Measurements from ENCODE around the gene TPD52L2.
A peak's percentile ranks its signal among the peaks of the same experiment; 100 is the strongest.

Gene TPD52L2

DNA sequence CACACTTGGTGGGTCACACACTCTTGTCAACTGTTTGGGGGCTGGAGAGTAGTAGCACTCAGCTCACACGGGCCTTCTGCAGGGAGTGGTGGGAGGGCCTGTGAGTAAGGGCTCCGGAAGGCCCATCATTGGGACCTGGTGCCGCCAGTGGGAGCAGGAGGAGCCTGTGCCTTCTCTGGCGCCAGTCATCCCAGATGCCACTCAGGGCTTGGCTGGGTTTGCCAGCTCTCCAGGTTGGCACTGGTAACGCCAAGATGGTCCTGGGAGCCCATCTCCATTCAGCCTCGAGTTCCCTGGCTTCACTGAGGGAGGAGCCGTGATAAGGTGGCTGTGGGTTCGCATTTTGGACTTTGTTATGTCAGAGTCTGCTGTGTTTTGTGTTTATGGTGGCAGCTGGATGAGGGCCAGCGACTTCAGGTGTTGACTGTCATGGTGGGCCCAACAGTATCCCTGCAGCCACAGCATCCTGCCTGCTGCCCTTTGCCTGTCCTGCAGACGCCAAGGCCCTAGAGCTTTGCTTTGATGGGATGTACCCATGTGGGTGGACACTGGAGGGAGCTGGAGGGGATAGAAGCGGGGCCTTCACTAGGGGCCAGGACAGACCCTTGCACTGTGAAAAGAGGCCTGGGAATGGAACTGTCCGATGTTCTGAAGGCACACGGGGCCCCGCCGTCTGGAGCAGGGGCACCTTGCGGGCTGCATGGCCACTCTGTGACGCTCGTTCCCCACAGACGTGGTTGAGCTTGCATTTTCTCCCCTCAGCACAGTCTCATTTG is 16.6 kb downstream of the TPD52L2 start:
- DNase-seq, result no peak

DNA sequence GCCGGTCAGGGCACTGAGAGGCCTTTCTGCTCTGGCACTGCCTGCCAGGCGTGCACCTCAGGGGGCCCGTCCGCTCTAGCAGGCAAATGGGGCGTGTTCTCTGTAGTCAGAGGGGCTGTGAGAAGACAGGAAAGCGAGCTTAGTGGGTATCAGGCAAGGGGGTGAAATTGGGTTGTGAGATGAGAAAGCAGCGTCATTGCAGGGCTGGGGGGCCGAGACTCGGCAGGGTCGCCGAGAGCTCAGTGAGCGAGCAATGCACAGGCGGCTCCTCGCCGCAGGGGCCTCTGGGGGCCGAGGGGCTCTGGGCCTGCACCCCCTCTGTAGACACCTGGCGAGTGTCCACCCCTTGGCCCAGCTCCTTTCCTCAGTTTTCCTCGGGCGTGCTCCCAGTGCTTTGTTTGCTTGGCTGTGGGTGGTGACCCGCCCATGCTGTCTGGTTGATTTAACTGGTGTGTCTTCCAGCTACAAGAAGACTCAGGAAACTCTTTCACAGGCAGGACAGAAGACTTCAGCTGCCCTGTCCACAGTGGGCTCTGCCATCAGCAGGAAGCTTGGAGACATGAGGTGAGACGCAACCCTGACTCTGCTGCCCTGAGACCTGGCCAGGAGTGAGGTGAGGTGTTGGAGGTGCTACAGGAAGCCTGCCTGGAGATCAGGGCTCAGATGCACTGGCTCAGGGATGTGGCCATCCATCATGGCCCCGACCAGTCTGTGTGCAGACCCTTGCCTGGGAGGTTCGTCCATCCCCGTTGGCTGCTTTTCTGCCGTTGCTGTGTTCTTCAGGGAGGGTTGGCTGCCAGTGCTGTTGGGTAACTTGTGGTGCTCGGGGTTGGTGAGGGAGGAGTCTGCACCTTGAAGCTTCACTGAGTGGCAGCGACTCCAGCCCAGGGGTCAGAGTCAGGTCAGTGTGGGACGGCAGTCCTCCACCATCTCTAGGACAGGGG is 17.5 kb downstream of the TPD52L2 start:
- DNase-seq, result no peak

DNA sequence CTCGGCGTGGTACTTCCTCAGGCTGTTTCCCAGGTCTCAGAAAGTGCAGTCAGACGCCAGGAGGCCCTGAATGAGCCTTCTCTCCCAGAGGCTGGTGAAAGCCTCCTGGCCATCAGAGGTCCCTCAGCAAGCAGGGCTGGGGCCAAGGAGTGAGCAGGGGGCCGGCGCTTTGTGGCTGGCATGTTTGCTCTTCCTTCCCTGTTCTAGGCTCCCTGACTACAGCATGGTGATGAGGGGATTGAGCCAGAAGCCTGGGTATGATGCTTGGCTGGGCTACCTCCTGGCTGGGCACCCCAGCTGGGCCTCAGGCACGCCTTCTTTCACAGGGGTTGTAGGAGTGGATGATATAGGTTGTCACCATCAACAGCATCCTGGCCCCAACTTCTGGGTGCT is 18.1 kb downstream of the TPD52L2 start:
- no peak for DNase-seq

GRCh38 chr20:63884506-63885263 is 19.6 kb downstream of the TPD52L2 start:
- no peak for DNase-seq

- DNase-seq, result no peak
Observed at GRCh38 chr20:63885264-63886053, 20.4 kb downstream of the TPD52L2 start.

DNA sequence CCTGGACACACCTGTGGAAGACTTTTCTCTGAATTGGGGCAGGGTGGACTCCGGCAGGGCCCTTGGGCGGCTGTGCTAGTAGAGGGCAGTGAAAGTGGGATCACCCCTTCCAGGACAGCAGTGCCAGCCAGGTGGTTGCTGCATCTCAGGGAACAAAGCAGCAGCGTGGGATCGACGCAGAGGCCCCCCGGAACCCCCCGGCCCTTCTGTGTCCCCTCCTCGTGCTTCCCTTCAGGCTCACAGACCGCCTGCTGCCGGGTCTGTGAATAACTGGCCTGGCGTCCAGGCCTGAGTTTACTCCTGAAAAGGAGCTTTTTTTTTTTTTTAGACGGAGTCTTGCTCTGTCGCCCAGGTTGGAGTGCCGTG is 21.0 kb downstream of the TPD52L2 start:
- DNase-seq, result no peak

DNA sequence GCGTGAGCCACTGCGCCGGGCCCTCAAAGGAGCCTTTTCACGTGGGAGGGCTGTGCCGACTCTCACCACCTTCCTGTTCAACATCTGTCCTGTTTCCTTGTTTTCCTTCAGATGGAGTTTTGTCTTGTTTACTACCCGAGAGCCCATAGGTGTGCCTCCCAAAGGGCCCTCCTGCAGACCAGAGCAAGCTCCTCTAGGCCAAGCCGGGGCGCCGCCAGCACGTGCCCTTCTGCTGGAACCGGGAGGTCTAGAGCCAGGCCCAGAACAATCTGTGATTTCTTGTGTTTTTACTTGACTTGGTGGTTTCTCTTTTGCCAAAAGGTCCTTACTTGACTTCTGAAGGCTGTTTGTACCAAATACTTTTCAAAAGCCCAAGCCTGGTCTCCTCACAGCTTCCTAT is 21.9 kb downstream of the TPD52L2 start:
- DNase-seq, result no peak

DNA sequence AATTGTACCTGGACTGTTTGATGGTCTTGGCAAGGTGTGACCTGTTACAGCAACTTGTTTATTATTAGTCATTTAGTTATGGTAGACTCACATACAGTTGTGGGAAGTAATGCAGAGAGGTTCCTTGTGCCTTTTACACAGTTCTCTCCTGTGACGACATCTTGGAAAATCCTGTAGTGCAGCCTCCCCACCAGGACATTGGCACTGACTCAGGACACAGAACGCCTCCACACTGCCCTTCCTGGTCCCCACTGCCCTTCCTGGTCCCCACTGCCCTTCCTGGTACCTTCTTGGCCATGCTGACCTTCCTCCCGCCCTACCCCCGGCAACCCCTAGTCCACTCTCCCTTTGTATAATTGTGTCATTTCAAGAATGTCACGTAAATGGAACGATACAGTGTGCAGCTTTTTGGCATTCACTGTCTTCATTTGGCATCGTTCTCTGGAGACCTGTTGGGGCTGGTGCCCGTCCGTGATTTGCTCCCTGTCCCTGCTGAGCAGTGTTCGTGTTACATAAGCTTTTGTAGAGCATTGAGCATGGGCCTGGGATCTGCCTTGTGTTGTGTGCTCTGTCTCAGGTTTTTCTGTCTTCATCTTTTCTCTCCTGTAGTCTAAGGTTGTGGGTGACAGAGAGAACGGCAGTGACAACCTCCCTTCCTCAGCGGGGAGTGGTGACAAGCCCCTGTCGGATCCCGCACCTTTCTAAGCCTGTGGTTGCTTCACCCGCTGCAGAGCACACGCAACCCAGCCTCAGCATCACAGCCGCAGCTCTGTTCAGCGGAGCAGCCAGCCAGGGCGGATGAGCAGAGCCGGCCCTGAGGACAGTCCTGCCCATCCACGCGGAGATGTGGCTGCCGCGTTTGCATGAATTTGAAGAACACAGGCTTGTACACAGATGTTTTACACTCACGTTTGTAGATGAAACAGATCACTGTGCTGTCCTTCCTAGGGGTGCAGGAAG is 24.5 kb downstream of the TPD52L2 start:
- no peak for DNase-seq

GRCh38 chr20:63890201-63890576 is 25.1 kb downstream of the TPD52L2 start:
- no peak for DNase-seq

GRCh38 chr20:63890616-63891015 is 25.5 kb downstream of the TPD52L2 start:
- no peak for DNase-seq

DNA sequence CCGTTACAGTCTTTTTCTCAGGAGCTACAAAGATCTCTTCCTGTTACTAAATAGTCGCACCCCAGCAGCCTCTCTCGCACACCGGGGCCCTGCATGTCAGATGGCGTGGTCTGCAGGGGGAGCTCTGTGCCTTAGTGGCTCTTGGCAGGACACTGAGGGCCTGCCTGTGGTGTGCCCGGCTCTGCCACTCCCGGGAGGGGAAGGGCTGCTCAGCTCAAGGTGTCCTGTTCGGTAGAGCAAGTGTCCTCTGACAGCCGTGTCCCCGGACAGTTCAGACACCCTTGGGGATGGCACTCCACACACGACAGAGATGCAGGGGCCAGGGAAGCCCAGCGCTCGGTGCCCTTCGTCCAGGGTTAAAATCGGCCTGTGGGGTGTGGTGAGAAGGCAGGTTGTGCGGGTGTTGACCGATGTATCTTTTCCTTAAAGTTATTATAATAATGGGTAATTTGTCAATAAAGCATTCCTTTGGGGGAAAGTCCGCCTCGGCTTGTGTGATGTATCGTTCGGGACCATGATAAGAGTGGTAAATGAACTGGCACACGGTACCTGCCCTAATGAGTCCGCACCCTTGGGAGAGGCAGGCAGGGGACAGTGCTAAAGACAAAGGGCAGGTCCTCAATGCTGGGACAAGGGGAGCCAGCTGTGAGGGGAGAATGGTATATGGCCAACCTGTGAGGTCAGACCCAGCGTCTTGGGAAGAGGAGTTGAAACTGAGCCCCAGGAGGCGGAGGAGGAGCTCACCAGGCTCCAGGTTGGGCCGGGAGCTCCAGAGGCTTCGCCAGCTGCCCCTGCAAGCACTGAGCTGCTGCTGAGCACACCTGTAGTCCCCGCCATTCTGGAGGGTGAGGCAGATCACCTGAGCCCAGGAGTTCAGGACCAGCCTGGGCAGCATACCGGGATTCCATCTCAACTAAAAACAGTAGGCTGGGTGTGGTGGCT is 26.3 kb downstream of the TPD52L2 start:
- no peak for DNase-seq

DNA sequence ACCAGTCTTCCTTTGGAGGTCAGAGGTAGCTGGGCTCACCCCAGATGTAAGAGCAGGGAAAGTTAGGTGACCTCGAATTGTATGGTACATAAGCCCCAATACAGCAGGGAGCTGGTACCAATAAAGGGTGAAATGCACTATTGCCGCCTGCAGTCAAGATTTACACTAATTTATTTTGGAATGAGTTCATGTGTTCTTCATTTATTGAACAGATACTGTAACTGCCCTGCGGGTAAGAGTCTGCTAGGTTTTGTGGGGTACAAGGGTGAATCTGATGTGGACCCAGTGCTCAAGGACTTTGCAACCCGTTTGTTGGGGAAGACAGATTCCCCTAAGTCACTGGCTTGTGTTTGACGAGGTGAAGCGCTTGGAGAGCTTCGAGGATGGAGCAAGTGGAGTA is 27.3 kb downstream of the TPD52L2 start:
- no peak for DNase-seq

DNA sequence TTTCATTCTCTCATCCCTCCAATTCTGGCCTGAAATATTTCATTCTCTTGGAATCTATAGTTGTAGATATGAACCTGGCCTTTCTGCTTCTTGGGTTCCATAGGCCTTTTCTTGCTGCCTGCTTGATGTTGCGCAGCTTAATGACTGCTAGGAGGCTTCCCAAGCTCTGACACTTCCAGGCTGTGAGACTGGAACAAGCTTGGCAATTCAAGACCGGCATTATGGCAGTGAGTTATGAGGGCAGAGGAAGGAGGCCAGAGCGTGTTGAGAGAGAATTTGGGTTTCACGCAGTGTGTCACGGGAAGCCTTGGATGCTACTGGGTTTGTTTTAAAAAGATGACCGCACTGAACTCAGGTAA is 28.9 kb downstream of the TPD52L2 start:
- DNase-seq, result no peak

DNA sequence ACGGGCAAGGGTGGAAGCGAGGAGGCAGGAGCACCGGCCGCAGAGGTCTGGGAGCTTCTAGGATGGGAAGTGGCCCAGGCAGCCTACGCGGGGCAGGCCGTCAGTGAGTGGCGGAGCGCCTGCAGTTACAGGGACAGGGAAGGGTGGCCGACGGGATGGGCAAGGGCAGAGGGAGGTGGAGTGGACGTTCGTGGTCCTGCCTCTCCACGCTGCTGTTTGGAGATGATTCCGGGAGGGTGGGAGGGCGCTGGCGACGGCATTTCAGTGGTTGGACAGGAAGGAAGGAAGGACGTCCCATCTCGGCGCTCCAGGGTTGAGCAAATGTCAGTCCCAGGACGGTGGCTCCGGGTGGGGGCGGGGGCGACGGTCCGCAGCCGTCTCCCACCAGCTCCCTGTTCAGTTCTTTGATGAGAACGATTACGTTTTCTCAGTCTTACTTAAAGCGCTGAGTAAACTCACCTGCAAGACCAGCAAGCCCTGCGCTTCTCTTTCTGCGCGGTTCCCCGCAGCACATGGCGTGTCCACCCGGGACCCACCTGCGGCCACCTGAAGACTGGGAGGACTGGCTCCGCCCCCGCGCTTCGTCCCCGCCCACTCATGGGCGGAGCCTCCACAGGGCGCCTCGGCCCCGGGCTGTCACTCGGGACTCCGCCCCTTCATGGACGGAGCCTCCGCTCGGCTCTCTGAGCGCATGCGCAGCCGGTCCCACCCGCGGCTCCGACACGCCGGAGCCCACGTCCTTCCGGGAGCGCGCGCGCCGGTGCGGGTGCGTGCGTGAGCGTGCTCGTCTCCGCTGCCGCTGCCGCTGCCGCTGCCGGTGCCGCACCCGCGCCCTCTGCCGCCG is 29.5 kb downstream of the TPD52L2 start, which contains the start of gene DNAJC5:
Gene DNAJC5 (plus strand): TSS at position 769 of the 844 bp plus-strand sequence. CDS start 33,220 bp downstream, outside the sequence.
- DNase-seq, result peak; percentile 96

- DNase-seq, result no peak
Observed at GRCh38 chr20:63895202-63895951, 30.3 kb downstream of the TPD52L2 start.

DNA sequence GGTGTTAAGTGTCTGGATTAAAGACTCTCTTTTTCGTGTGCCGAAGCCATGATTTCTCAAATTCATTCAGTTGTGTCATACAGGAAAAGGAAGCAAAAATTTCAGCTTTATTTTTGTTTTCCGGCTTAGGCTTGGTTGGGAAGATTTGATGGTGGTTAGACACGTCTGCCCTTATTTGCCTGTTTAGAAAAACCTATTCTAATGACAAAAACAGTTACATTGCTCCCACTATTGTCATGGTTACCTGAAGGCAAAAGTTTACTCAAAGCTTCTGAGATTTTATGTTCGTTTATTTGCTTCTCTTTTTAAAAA is 30.8 kb downstream of the TPD52L2 start:
- DNase-seq, result no peak

DNA sequence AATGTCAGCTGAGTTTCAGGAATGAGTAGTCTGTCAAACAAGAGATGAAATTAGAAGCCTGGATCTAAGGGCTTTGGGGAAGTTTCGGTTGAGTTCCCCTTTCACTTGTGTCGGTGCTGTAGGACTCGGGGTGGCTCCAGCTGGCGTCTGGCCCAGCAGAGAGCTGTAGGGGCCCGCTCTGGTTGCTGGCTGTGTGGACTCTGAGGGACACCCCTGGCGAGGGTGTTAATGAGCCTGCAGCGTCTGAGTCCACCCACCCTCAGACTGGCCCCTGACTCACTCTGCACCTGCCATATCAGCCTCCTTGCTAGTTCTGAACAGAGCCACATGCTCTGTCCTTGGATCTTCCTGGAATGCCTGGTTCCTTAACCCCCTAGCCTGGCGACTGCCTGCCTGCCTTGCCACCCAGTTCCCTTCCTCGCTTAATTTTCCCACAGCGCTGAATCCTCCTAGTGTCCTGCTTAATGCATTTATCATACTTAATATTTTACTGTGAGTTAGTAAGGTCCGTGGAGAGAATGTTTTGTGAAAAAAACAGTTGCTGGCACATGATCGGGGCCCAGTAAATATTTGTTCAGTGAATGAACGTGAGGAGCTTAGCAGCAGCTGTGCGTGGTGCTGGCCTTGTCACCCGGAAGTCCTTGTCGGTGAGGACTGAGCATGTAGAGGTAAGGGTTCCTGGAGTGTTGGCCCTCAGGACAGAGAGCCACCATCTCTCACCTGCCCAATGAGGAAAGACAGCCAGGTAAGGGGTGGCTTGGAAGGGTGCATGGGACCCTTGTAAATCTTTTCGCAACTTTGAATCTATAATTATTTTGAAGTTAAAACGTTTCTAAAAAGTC is 31.4 kb downstream of the TPD52L2 start:
- DNase-seq, result peak; percentile 68
